ENCODE measurements around the gene LAMB3.

DNA sequence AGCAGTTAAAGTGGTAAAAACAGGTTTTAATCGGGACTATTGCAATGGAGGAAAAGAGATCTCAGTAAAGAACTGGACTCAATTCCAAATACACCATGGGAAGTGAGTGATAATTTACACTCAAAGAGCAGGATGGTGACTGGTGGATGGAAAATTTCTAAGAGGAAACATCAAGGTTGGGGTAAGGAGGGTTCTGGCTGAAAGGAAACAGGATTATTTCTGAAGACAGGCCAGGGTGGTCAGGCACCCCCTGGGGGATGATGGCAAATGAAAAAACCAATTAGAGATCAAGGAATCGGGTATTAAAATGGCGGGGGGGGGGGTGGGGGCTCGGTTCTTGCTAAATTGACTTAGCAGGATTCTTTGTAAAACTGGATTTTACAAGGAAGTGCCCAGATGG lies 40.1 kb upstream of the LAMB3 start:
- TF ChIP-seq, protein P1, sequence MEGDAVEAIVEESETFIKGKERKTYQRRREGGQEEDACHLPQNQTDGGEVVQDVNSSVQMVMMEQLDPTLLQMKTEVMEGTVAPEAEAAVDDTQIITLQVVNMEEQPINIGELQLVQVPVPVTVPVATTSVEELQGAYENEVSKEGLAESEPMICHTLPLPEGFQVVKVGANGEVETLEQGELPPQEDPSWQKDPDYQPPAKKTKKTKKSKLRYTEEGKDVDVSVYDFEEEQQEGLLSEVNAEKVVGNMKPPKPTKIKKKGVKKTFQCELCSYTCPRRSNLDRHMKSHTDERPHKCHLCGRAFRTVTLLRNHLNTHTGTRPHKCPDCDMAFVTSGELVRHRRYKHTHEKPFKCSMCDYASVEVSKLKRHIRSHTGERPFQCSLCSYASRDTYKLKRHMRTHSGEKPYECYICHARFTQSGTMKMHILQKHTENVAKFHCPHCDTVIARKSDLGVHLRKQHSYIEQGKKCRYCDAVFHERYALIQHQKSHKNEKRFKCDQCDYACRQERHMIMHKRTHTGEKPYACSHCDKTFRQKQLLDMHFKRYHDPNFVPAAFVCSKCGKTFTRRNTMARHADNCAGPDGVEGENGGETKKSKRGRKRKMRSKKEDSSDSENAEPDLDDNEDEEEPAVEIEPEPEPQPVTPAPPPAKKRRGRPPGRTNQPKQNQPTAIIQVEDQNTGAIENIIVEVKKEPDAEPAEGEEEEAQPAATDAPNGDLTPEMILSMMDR (IDR thresholded peaks at IDR 0.05) = no peak
- no peak for TF ChIP-seq POLR2A (IDR thresholded peaks at IDR 0.05)

All from testis (tissue), 2 donors.